ACC112 (cell line): ENCODE results near the gene KIF26B.

ENCODE experiments used
- H2AFZ ChIP-seq: fragments of 200-600 bp; sonication (generic); one replicate; pipeline ENCODE4 v1.6.0; 2017; ENCODE audit warnings: antibody characterized with exemption, low read length; ENCODE audit not compliant: unreplicated experiment
- H3K27ac ChIP-seq: fragments of 200-600 bp; sonication (generic); 2 replicates; pipeline ENCODE4 v1.5.1; 2014; ENCODE audit warnings: low read depth, mild to moderate bottlenecking, antibody characterized with exemption, low read length, moderate library complexity
- H3K27me3 ChIP-seq: fragments of 200-600 bp; sonication (generic); 2 replicates; pipeline ENCODE4 v1.6.1; 2014; ENCODE audit warnings: mild to moderate bottlenecking, antibody characterized with exemption, low read length, moderate library complexity, mixed read lengths; ENCODE audit not compliant: insufficient read depth
- H3K36me3 ChIP-seq: fragments of 200-600 bp; sonication (generic); 2 replicates; pipeline ENCODE4 v1.6.1; 2016; ENCODE audit warnings: mild to moderate bottlenecking, antibody characterized with exemption, low read length, moderate library complexity, mixed read lengths; ENCODE audit not compliant: insufficient read depth
- H3K4me1 ChIP-seq: fragments of 200-600 bp; sonication (generic); one replicate; pipeline ENCODE4 v1.6.1; 2016; ENCODE audit warnings: low read length, mixed read lengths; ENCODE audit not compliant: insufficient read depth, unreplicated experiment, control insufficient read depth
- H3K4me3 ChIP-seq: fragments of 200-600 bp; sonication (generic); 2 replicates; pipeline ENCODE4 v1.5.1; 2014; ENCODE audit warnings: mild to moderate bottlenecking, low read depth, low read length
- H3K79me2 ChIP-seq: fragments of 200-600 bp; sonication (generic); one replicate; pipeline ENCODE4 v1.6.0; 2016; ENCODE audit warnings: low read length; ENCODE audit not compliant: control insufficient read depth, unreplicated experiment, insufficient read depth

Gene KIF26B

DNA sequence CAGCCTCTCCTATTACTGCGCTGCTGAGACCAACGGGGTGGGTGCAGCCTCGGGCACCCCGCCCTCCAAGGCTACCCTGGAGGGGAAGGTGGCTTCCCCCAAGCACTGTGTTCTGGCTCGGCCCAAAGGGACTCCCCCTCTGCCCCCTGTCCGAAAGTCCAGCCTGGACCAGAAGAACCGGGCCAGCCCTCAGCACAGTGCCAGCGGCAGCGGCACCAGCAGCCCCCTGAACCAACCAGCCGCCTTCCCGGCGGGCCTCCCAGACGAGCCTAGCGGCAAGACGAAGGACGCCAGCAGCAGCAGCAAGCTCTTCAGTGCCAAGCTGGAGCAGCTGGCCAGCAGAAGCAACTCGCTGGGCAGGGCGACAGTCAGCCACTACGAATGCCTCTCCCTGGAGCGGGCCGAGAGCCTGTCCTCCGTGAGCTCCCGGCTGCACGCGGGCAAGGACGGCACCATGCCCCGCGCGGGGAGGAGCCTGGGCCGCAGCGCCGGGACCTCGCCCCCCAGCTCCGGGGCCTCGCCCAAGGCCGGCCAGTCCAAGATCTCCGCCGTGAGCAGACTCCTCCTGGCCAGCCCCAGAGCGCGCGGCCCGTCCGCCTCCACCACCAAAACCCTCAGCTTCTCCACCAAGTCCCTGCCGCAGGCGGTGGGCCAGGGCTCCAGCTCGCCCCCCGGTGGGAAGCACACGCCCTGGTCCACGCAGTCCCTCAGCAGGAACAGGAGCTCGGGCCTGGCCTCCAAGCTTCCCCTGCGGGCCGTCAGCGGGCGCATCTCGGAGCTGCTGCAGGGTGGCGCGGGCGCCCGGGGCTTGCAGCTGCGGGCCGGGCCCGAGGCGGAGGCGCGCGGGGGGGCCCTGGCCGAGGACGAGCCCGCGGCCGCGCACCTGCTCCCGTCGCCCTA lies 533.1 kb downstream of the KIF26B start:
- H3K27ac ChIP-seq, result no peak overlapping the region
- peak overlapping the region; percentile 89 for H2AFZ ChIP-seq
- H3K36me3 ChIP-seq, result no peaks in the 10 kb centered on the region
- H3K79me2 ChIP-seq, result no peaks in the 10 kb centered on the region
- H3K27me3 ChIP-seq, result no peaks in the 10 kb centered on the region
- peak overlapping the region; percentile 82 for H3K4me3 ChIP-seq
- H3K4me1 ChIP-seq, result no peaks in the 10 kb centered on the region

DNA sequence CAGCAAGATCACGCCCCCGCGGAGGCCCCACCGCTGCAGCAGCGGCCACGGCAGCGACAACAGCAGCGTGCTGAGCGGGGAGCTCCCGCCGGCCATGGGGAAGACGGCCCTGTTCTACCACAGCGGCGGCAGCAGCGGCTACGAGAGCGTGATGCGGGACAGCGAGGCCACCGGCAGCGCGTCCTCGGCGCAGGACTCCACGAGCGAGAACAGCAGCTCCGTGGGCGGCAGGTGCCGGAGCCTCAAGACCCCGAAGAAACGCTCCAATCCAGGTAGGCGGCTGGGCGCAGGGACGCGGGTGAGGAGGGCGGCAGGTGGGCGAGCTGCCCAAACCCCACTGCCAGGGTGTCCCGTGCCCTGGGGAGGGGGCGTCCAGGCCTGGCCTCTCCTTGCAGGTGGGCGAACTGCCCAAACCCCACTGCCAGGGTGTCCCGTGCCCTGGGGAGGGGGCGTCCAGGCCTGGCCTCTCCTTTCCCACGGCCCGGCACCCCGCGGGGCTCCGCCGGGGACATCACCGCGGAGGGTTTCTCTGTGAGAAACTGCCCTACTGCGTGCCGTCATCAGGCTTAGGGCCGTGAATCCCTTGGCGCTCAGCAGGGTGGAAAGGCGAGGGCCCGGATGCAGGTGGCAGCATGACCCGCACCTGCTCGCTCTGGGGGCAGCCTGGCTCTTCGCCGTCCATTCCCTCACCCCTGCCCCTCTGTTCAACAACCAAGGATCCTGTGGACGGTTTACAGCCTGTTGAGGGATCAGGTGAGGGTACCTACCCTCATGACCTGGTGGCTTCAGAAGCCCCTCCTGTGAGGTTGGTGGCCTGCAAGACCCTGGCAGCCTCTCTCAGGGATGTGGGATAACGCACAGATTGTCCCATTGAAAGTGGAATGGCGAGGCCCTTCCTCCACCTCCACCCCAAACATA lies 534.0 kb downstream of the KIF26B start:
- H3K4me1 ChIP-seq, result no peaks in the 10 kb centered on the region
- H2AFZ ChIP-seq, result no peak overlapping the region
- H3K4me3 ChIP-seq, result peak overlapping the region; percentile 82; the same call in 1 of the 2 replicates
- H3K27me3 ChIP-seq, result no peaks in the 10 kb centered on the region
- no peaks in the 10 kb centered on the region for H3K36me3 ChIP-seq
- H3K79me2 ChIP-seq, result no peaks in the 10 kb centered on the region
- no peak overlapping the region for H3K27ac ChIP-seq

DNA sequence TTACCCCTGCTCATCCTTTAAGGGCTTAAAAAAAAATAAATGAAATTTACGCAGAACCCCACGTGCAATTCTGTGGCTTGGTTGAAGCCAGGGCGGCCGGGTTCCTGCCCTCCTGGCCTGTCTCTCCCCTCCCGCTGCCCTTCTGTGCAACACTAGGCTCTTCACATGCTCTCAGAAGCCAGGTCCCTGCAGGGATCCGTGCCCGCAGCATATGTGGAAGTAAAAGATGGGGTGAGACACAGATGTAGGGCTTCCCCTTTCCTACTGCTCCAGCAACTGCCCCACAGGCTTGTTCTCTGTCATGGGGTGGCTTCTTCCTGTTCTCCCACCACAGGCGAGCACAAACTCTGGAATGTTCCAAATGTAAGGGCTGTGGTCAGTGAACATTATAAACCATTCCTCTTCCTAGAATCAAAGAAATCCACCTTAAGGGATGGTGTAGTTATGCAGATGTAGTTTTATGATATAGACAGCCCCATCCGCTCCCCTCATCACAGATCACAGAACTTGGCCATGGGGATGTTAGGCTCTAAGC lies 535.4 kb downstream of the KIF26B start:
- Histone ChIP-seq H3K4me1 (no peaks in the 10 kb centered on the region), H3K27me3 (no peaks in the 10 kb centered on the region), H3K79me2 (no peaks in the 10 kb centered on the region), H3K27ac (no peak overlapping the region), H3K4me3 (no peak overlapping the region), H2AFZ (no peak overlapping the region), H3K36me3 (no peaks in the 10 kb centered on the region)

DNA sequence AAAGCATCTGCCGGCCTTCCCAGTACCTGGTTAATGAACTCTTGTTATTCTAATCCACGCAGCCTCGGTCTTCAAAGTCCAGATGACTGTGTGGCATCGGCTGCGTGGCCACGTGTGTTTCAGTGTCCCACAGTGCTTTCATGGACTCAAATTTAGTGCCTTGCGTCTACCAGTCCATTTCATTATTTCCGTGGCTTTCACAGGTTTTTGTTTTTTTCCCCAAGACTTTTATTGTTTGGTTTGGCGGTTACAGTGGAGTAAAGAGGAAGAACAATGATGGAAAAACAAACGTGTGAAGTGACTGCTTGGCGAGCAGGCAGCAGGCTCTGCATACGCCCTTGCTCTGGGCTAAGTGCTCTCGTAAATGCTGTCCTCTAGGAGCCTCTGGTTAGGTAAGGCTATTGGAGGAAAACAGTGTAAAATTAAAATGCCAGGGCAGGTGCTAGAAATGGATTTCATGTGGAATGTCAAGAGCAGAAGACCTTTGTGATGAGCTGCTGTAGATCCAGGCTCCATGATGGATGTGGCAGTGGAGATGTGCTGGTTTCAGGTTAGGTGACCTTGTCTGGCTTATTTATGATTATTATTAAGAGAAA lies 536.3 kb downstream of the KIF26B start:
- no peaks in the 10 kb centered on the region for H3K27me3 ChIP-seq
- no peak overlapping the region for H3K4me3 ChIP-seq
- H3K79me2 ChIP-seq, result no peaks in the 10 kb centered on the region
- H3K27ac ChIP-seq, result no peak overlapping the region
- no peaks in the 10 kb centered on the region for H3K4me1 ChIP-seq
- H3K36me3 ChIP-seq, result no peaks in the 10 kb centered on the region
- no peak overlapping the region for H2AFZ ChIP-seq

- Histone ChIP-seq H3K36me3 (no peaks in the 10 kb centered on the region), H3K4me1 (no peaks in the 10 kb centered on the region), H3K27ac (no peak overlapping the region)
These were observed 537.1 kb downstream of the KIF26B start for GRCh38 chr1:245691897-245692296.

GRCh38 chr1:245692318-245692717 lies 537.5 kb downstream of the KIF26B start:
- Histone ChIP-seq H3K4me1 (no peaks in the 10 kb centered on the region), H3K27ac (no peak overlapping the region), H3K36me3 (no peaks in the 10 kb centered on the region), H3K27me3 (no peaks in the 10 kb centered on the region), H2AFZ (no peak overlapping the region), H3K4me3 (no peak overlapping the region), H3K79me2 (no peaks in the 10 kb centered on the region)

More at GRCh38 chr1:245691897-245692296, 537.1 kb downstream of the KIF26B start:
- Histone ChIP-seq H2AFZ (no peak overlapping the region), H3K27me3 (no peaks in the 10 kb centered on the region), H3K4me3 (no peak overlapping the region), H3K79me2 (no peaks in the 10 kb centered on the region)

DNA sequence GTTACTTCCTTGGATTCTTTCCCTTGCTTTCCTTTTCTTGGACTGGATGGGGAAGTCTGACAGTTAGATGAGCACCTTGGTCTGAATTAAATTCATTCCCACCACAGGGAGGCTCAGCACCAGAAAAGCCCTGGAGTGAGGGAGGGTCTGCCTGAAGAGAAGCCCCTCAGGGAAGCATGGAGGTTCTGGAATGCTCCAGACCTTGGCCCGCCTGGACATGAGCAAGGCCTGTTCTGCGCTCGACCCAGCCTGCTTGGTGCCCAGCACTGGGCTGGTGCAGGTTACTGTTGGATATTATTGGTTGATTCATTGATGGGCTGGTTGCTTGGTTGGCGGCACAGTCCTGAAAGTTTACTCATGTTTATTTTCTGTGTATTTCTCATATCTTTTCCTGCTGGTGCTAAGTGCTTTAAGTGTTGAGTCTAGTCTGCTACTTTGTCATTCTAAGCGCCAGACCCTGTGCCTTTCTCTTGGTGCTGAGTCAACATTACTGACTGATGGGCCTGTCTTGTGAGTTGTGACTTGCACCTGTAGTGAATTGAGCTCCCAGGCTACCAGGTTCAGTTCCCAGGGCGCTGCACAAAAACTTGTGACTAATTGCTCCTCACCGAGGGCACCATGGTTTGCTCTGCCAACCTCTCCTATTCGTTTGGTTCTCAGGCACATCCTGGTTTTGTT lies 538.5 kb downstream of the KIF26B start:
- Histone ChIP-seq H3K36me3 (no peaks in the 10 kb centered on the region), H3K4me3 (no peak overlapping the region), H3K4me1 (no peaks in the 10 kb centered on the region), H2AFZ (no peak overlapping the region), H3K79me2 (no peaks in the 10 kb centered on the region), H3K27me3 (no peaks in the 10 kb centered on the region), H3K27ac (no peak overlapping the region)

- Histone ChIP-seq H2AFZ (no peak overlapping the region), H3K36me3 (no peaks in the 10 kb centered on the region), H3K4me1 (no peaks in the 10 kb centered on the region), H3K79me2 (no peaks in the 10 kb centered on the region), H3K27ac (no peak overlapping the region), H3K4me3 (no peak overlapping the region), H3K27me3 (no peaks in the 10 kb centered on the region)
These were observed 539.4 kb downstream of the KIF26B start for GRCh38 chr1:245693941-245694752.

- H3K4me3 ChIP-seq, result no peak overlapping the region
These were observed 540.0 kb downstream of the KIF26B start for GRCh38 chr1:245694753-245695195.

More at GRCh38 chr1:245694753-245695195, 540.0 kb downstream of the KIF26B start:
- no peaks in the 10 kb centered on the region for H3K27me3 ChIP-seq
- H3K4me1 ChIP-seq, result no peaks in the 10 kb centered on the region
- H3K36me3 ChIP-seq, result no peaks in the 10 kb centered on the region
- no peak overlapping the region for H2AFZ ChIP-seq
- H3K79me2 ChIP-seq, result no peaks in the 10 kb centered on the region
- no peak overlapping the region for H3K27ac ChIP-seq
